HT1080 (cell line): ENCODE results near the gene DNAJC5. TPM values are rescaled to one million over a fixed set of nuclear protein-coding genes. Genes with fewer than 3 reads are reported as not detected.
"Not testable (repeated sequence)": the region's sequence is repeated elsewhere in the genome, so short reads cannot be mapped to it uniquely, and the experiment has no call there.

Experiments
- DNase-seq: peaks from one replicate; pipeline ENCODE4 v3.0.0-alpha.2; 2015; ENCODE audit warnings: low read depth
- total RNA-seq: library from RNA; depleted of rRNA; stranded (reverse); fragments of >200 nt; shearing (Covaris generic); gene quantifications from 2 replicates; pipeline ENCODE4 v1.2.3, GENCODE V29; 2014

The DNAJC5 gene
- total RNA-seq, 1 experiment from 2014 or later: 60.0 TPM

- no peak for DNase-seq
Measured at GRCh38 chr20:63861365-63861934, 33.5 kb upstream of the DNAJC5 start, which contains the start of gene ABHD16B. ABHD16B (plus strand) TSS chr20:63861498; CDS start chr20:63861541, 43 bp downstream.

GRCh38 chr20:63861981-63862901 lies 32.7 kb upstream of the DNAJC5 start:
- DNase-seq: no peak

- no peak for DNase-seq
Measured at GRCh38 chr20:63863021-63863797, 31.7 kb upstream of the DNAJC5 start.

DNA sequence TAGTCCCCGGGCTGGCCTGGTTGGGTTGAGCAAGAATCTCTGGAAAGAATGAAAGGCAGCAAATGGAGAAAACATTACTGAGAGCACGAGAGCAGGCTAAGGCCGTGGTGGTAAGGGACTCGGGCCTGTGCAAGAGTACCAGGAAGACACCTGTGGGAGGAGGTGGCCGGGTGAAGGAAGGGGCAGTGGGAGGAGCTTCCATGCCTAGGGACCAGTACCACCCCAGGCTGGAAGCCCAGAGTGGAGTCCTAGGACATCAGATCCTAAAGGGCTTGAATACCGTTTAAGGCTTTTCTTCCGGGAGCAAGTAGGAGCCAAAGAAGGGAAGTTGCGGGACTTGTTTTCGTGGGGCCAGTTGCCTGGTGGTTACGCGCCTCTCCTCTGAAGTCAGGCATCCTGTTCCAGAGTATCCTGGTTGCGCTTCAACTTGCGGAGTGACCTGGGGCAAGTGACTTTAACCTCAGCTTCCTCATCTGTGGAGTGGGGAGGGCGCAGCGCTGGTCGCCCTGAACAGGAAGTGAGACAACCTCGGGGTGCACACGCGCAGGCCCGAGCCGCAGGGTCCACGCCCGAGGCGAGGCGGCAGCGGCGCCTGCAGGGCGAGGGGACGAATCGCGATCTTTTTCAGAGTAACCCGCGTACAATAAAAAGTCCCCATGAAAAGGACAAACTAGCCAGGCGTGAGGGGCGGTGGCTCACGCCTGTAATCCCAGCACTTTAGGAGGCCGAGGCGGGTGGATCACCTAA lies 31.0 kb upstream of the DNAJC5 start:
- DNase-seq: peak; percentile 84

GRCh38 chr20:63864545-63864977 lies 30.4 kb upstream of the DNAJC5 start:
- DNase-seq: no peak

GRCh38 chr20:63864978-63865640 lies 29.8 kb upstream of the DNAJC5 start, which contains the start of gene TPD52L2:
TPD52L2 (plus strand) TSS chr20:63865270; CDS start chr20:63865366, 96 bp downstream.
- DNase-seq: peak; percentile 98

DNA sequence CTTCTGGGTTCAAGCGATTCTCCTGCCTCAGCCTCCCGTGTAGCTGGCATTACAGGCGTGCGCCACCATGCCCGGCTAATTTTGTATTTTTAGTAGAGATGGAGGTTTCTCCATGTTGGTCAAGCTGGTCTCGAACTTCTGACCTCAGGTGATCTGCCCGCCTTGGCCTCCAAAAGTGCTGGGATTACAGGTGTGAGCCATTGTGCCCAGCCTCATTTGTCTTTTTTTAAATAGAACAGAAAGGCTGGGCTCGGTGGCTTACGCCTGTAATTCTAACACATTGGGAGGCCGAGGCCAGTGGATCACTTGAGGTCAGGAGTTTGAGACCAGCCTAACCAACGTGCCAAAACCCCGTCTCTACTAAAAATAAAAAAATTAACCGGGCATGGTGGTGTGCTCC lies 27.9 kb upstream of the DNAJC5 start:
- DNase-seq: not testable (repeated sequence)

- no peak for DNase-seq
Measured at GRCh38 chr20:63868264-63868663, 26.7 kb upstream of the DNAJC5 start.

DNA sequence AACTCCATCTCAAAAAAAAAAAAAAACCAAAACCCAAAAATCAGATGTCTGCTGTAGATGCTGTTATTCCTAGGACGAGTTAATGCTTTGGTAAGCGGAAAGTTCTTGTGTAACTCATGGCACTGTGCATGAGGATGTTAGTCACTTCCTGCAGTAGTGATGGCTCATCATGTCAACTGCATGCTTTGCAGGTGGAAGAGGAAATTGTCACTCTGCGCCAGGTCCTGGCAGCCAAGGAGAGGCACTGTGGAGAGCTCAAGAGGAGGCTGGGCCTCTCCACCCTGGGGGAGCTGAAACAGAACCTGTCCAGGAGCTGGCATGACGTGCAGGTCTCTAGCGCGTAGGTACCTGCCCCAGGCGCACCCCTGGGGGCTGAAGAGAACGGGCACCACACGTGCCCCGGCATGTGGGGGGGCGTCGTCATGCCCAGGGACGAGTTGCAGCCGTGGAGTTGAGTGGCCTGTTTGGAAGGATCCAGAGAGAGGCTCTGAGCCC lies 21.4 kb upstream of the DNAJC5 start:
- DNase-seq: peak; percentile 96

- not testable (repeated sequence) for DNase-seq
Measured at GRCh38 chr20:63874241-63874640, 20.7 kb upstream of the DNAJC5 start.

GRCh38 chr20:63876489-63877036 lies 18.4 kb upstream of the DNAJC5 start:
- no peak for DNase-seq

GRCh38 chr20:63877755-63878470 lies 17.0 kb upstream of the DNAJC5 start:
- no peak for DNase-seq

DNA sequence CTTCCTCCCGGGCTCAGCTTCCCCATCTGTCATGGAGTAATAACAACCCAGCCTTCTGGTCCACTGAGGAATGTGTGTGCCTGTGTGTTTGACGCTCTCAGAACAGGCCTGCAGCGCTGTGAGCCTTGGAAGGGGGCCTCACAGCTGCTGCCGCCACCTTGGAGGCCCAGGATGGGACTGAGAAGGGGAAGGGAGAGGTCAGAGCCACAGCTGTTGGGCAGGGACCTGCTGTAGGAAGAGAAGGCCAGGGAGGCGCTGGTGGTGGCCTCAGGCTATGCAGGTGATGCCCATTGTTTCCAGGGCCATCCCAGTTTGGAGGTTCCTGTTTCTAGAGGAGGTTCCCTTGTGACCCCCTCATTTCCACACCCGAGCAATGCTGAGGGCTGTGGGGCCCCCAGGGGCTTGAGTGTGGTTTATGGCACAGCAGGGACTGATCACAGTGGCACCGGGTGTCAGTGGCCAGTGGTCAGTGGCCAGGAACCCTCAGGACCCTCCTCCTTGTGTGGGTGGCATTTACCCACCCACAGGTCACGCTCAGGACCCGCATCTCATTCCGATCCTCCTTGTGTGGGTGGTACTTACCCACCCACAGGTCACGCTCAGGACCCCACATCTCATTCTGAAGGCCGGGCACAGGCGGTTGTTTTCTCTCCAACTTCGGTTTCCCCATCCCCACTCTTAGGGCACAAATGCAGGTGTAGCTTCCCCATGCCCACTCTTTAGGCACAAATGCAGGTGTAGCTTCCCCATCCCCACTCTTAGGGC lies 15.8 kb upstream of the DNAJC5 start:
- DNase-seq: no peak

DNA sequence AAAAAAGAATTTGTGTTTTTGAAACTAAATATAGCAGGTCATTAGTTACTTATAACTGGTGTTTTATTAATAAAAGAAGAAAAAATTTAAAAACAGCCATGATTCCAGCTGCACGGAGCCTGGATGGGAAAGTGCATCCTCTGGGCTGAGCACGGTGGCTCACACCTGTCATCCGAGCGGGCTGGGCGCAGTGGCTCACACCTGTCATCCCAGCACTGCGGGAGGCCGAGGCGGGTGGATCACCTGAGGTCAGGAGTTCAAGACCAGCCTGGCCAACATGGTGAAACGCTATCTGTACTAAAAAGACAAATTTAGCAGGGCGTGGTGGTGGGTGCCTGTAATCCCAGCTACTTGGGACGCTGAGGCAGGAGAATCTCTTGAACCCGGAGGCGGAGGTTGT lies 14.0 kb upstream of the DNAJC5 start:
- DNase-seq: not testable (repeated sequence)

DNA sequence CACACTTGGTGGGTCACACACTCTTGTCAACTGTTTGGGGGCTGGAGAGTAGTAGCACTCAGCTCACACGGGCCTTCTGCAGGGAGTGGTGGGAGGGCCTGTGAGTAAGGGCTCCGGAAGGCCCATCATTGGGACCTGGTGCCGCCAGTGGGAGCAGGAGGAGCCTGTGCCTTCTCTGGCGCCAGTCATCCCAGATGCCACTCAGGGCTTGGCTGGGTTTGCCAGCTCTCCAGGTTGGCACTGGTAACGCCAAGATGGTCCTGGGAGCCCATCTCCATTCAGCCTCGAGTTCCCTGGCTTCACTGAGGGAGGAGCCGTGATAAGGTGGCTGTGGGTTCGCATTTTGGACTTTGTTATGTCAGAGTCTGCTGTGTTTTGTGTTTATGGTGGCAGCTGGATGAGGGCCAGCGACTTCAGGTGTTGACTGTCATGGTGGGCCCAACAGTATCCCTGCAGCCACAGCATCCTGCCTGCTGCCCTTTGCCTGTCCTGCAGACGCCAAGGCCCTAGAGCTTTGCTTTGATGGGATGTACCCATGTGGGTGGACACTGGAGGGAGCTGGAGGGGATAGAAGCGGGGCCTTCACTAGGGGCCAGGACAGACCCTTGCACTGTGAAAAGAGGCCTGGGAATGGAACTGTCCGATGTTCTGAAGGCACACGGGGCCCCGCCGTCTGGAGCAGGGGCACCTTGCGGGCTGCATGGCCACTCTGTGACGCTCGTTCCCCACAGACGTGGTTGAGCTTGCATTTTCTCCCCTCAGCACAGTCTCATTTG lies 13.3 kb upstream of the DNAJC5 start:
- DNase-seq: no peak

- no peak for DNase-seq
Measured at GRCh38 chr20:63882257-63883200, 12.4 kb upstream of the DNAJC5 start.
